Heart right ventricle (tissue), 16 donors: Measurements from ENCODE around the gene TFPI2. TPM values are rescaled to one million over a fixed set of nuclear protein-coding genes. Genes with fewer than 3 reads are reported as not detected.

ENCODE experiments used
- ATAC-seq, 8 donors: fragments of 200-7000 bp; cut with Tn5 transposase; one replicate each; pipeline ENCODE4 v1.9.1; 2020; ENCODE audit warnings: mild to moderate bottlenecking in 8 of 8, moderate library complexity in 8 of 8, moderate number of reproducible peaks in 1 of 8
- DNase-seq, 2 donors: peaks; one replicate each; pipeline ENCODE4 v3.0.0-alpha.2; 2020
- H3K27ac ChIP-seq, 10 donors: fragments of 200-600 bp; sonication (generic) in 2 of 10; one replicate each; pipeline versions ENCODE4 v1.5.0 to v1.8.0; 2020 to 2022; ENCODE audit warnings: mild to moderate bottlenecking in 3 of 10
- H3K27me3 ChIP-seq, 7 donors: fragments of 200-600 bp; one replicate each; pipeline ENCODE4 v1.8.0; 2021 to 2022; ENCODE audit warnings: mild to moderate bottlenecking in 2 of 7
- H3K36me3 ChIP-seq, 9 donors: fragments of 200-600 bp; sonication (generic) in 1 of 9; one replicate each; pipeline versions ENCODE4 v1.5.0 to v1.8.0; 2020 to 2022; ENCODE audit warnings: mild to moderate bottlenecking in 2 of 9
- H3K4me1 ChIP-seq, 9 donors: fragments of 200-600 bp; sonication (generic) in 1 of 9; one replicate each; pipeline versions ENCODE4 v1.5.0 to v1.8.0; 2020 to 2022; ENCODE audit warnings: mild to moderate bottlenecking in 4 of 9
- H3K4me3 ChIP-seq, 10 donors: fragments of 200-600 bp; sonication (generic) in 2 of 10; one replicate each; pipeline versions ENCODE4 v1.5.0 to v1.8.0; 2020 to 2022; ENCODE audit warnings: mild to moderate bottlenecking in 7 of 10, moderate library complexity in 2 of 10
- H3K9me3 ChIP-seq, 11 donors: fragments of 200-600 bp in 10 of 11; sonication (generic) in 2 of 11; one replicate each; pipeline versions ENCODE4 v1.5.0 to v1.8.0; 2013 to 2022; ENCODE audit warnings: mild to moderate bottlenecking in 2 of 11, control low read depth in 1 of 11, moderate library complexity in 1 of 11
- WGBS, 2 donors: extraction: QIAGEN DNeasy Blood & Tissue Kit; methylation state at CpG; one replicate each; pipeline ENCODE4 v1.1.7; 2013; ENCODE audit warnings: inconsistent platforms in 1 of 2; 5-methylcytosine and 5-hydroxymethylcytosine counted together
- intact Hi-C, 10 donors: fragments of 100-400 bp; cut with DNase I; formaldehyde crosslinking; loops; one replicate each; pipeline versions ENCODE4 v1.11.1 to v1.14.2; 2022
- polyA plus RNA-seq, 2 donors: library from polyadenylated mRNA; stranded (reverse); fragments of 200-250 nt; gene quantifications; one replicate each; pipeline ENCODE4 v1.2.3, GENCODE V29; 2013
- total RNA-seq, 10 donors: library from RNA; stranded (reverse); fragmentation: NEBNext Ultra II Directional in 3 of 10; extraction: Animal tissue kit (Norgen Biotek cat#: 25700) in 3 of 10; gene quantifications; one replicate each; pipeline versions ENCODE4 v1.2.1 to v1.2.4, GENCODE V29; 2021 to 2023
- TF ChIP-seq, protein P1 (sequence below), 9 donors: fragments of 200-600 bp; sonication (generic) in 2 of 9; IDR thresholded peaks; one replicate each; pipeline versions ENCODE4 v1.5.0 to v1.8.0; 2021 to 2022; ENCODE audit warnings: antibody characterized with exemption in 9 of 9, mild to moderate bottlenecking in 5 of 9, moderate library complexity in 1 of 9
- donor health status: Arrhythmogenic right ventricular cardiomyopathy.
- donor health status: ischemic (EF 13 %, LVEDD 7.1; RV severe dilation, severe dysfunction).
- donor health status: healthy with polysubstance abuse.
- donor health status: DM: no; HTN: yes; CAD: no.
- donor health status: DM: no; HTN: no; CAD: no.
- donor health status: ischemic (EF 25% LVEDD 6.9; RV normal size, moderate dysfunction).
- donor health status: ischemic (EF 25% LVEDD 5.7; RV mildly dilated, moderate dysfunction).
- donor health status: healthy.
- donor health status: DM: yes; HTN: yes; CAD: no.
- donor health status: Ischemic cardiomyopathy.
- donor health status: ischemic (EF 35%, LVEDD 5.7; RV mildly dilated, moderate dysfunction).
- donor health status: nonischemic (EF 11% LVEDD 7.7; RV severe dilation, severe dysfunction).
- donor health status: DM: yes; HTN: yes; CAD: no.
- donor health status: PGD.
- donor health status: ischemic (EF 29% LVEDD 5.4; RV normal size, mild dysfunction).
- donor health status: nonischemic (EF 23%, LVEDD 6.1; RV moderate dilation, normal function).

Gene TFPI2
- total and polyA plus RNA-seq, 12 donors = 1.1 to 13.4 (median 2.2) TPM

- Histone ChIP-seq H3K27ac (no peak overlapping the region), H3K27me3 (peaks cover 0 to 4% (median 0%) of the 10 kb centered on the region in 7 donors), H3K9me3 (no peaks in the 10 kb centered on the region), H3K36me3 (no peaks in the 10 kb centered on the region), H3K4me3 (no peak overlapping the region), H3K4me1 (peaks cover 0 to 8% (median 0%) of the 10 kb centered on the region in 9 donors)
- intact Hi-C loops = loop anchor here (1.0 to 10.0 kb wide), 8 partner anchors 99 to 372 kb away; partner anchors contain the start of gene BET1 (in 2 of the 10)
- WGBS, 2 donors = 98 to 100% methylated on average over 1 of the region's 1 CpG
- ATAC-seq (peak in 7 of 8 donors; percentile 20 to 71 (median 66)), DNase-seq (peak in 1 of 2 donors; percentile 36)
- TF ChIP-seq, protein P1, sequence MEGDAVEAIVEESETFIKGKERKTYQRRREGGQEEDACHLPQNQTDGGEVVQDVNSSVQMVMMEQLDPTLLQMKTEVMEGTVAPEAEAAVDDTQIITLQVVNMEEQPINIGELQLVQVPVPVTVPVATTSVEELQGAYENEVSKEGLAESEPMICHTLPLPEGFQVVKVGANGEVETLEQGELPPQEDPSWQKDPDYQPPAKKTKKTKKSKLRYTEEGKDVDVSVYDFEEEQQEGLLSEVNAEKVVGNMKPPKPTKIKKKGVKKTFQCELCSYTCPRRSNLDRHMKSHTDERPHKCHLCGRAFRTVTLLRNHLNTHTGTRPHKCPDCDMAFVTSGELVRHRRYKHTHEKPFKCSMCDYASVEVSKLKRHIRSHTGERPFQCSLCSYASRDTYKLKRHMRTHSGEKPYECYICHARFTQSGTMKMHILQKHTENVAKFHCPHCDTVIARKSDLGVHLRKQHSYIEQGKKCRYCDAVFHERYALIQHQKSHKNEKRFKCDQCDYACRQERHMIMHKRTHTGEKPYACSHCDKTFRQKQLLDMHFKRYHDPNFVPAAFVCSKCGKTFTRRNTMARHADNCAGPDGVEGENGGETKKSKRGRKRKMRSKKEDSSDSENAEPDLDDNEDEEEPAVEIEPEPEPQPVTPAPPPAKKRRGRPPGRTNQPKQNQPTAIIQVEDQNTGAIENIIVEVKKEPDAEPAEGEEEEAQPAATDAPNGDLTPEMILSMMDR (IDR thresholded peaks at IDR 0.05) = peak; percentile 65 to 91 (median 78)
Observed at GRCh38 chr7:93902777-93903423, 12.3 kb upstream of the TFPI2 start.

GRCh38 chr7:93897680-93898079 lies 7.1 kb upstream of the TFPI2 start:
- WGBS, 2 donors = 65 to 70% methylated on average over 2 of the region's 2 CpGs
- Histone ChIP-seq H3K4me1 (peaks cover 0 to 20% (median 11%) of the 10 kb centered on the region in 9 donors), H3K36me3 (no peaks in the 10 kb centered on the region), H3K4me3 (no peak overlapping the region), H3K9me3 (no peaks in the 10 kb centered on the region), H3K27ac (no peak overlapping the region), H3K27me3 (peaks cover 0 to 4% (median 0%) of the 10 kb centered on the region in 7 donors)
- TF ChIP-seq, protein P1 (IDR thresholded peaks at IDR 0.05) = no peak
- ATAC-seq = no peak
- no peak for DNase-seq
- intact Hi-C loops = loop anchor here in 3 of 10 donors (5.0 to 10.0 kb wide), 3 partner anchors 195 to 537 kb away; no protein-coding TSS in a partner anchor

DNA sequence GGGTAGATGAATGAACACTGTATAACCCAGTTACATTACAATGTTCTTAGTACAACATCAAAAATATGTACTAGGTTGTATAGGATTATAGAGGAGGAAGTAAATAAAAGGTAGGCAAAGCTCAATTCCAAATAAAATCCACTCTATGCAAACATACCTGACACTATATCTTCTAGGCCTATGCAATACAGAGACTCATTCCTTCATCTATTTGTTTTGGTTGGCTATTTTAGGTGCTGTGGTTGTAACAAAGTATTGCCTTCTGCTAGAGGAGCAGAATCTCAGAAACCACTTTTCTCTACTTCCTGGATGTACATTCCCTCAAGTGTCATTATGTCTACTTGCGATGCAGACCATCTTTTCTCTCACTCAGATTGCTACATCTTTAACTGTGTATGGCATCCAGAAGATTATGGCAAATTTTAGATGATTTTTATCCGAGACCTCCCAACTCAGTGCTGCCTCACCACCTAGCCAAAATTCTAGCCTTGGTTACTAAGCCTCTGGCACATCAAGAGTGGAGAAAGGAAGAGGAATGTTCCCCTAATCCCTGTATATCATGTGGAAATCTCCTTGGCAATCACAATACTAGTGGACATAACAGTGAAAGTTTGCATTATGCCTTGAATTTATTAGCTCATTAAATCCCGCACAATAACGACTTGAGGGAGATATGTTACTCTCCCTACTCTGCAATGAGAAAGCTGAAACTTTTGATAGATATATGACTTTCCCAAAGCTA lies 5.5 kb upstream of the TFPI2 start:
- peaks cover 0 to 18% (median 11%) of the 10 kb centered on the region in 9 donors for H3K4me1 ChIP-seq
- no peak overlapping the region for H3K27ac ChIP-seq
- intact Hi-C loops = loop anchor here in 3 of 10 donors (5.0 to 10.0 kb wide), 3 partner anchors 196 to 539 kb away; no protein-coding TSS in a partner anchor
- ATAC-seq (no peak), DNase-seq (no peak)
- H3K9me3 ChIP-seq = no peaks in the 10 kb centered on the region
- no peak overlapping the region for H3K4me3 ChIP-seq
- H3K36me3 ChIP-seq = no peaks in the 10 kb centered on the region
- peaks cover 0 to 16% (median 3%) of the 10 kb centered on the region in 7 donors for H3K27me3 ChIP-seq
- TF ChIP-seq, protein P1 (IDR thresholded peaks at IDR 0.05) = no peak
- 90 to 91% methylated on average over 4 of the region's 4 CpGs for WGBS, 2 donors

DNA sequence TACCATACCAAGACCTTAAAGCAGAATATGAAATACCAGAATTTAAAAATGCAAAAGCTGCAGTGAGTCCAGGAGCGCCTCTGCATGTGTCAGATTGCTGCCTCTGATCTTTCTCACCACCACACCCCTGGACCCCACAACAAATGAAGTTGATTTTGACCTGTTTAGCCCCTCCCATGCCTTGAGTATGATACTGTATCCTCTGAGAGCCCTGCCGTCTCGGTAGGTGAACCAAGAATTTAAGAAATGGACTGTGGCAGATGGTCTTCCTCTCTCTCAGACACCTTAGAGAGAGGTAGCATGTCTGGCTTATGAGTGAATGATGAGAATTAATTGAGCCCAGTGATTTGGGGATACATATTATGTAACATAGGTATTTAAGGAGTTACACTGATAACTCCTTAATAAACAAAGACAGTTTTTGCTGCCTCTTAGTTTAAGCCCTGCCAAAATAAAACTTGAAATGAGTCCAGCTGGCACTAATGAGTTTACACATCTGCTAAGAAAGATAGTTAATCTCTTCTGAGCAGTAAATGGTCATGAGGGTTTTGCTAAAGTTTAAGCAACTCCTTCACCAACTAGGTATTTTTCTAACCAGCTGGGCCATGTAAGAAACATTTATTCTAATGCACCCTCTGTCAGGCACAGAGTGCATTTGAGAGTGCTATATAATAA lies 4.5 kb upstream of the TFPI2 start:
- DNase-seq = no peak
- Histone ChIP-seq H3K4me1 (peaks cover 0 to 26% (median 11%) of the 10 kb centered on the region in 9 donors), H3K36me3 (no peaks in the 10 kb centered on the region), H3K27me3 (peaks cover 0 to 26% (median 7%) of the 10 kb centered on the region in 7 donors), H3K27ac (peak overlapping the region in 1 of 10 donors; percentile 11), H3K4me3 (no peak overlapping the region), H3K9me3 (no peaks in the 10 kb centered on the region)
- ATAC-seq = peak in 2 of 8 donors; percentile 6 to 29
- WGBS, 2 donors = 57 to 70% methylated on average over 3 of the region's 3 CpGs
- intact Hi-C loops = loop anchor here in 3 of 10 donors (5.0 to 10.0 kb wide), 3 partner anchors 197 to 540 kb away; no protein-coding TSS in a partner anchor
- TF ChIP-seq, protein P1 (IDR thresholded peaks at IDR 0.05) = no peak
